Measurements from ENCODE around the gene ATXN7L2.

The ATXN7L2 gene

DNA sequence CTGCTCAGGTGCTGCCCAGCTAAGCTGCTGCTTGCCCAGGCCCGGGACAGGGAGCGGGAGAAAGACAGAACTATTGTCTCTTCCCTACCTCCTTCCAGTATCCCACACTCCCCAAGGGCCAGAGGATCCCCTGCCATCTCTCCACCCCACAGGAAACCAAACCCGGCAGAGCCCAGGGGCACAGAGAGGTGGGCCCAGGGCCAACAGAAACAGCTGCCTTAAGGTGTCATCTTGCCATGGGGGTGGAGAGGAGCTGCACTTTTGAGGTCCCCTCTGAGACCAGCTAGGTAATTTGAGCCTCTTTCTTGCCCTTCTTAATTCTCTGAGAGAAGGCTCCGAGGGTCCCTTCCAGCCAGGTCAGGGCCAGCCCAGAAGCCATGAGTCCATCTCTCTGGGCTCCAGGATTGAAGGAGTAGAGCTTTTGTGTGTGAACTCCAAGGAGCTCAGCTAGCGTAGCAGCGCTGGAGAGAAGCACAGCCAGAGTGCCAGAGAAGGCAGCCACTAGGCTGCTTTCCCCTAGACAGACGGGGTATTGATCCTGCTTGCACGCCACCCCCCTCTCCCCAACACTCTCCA is 46.3 kb downstream of the ATXN7L2 start:
- no peak for DNase-seq

DNA sequence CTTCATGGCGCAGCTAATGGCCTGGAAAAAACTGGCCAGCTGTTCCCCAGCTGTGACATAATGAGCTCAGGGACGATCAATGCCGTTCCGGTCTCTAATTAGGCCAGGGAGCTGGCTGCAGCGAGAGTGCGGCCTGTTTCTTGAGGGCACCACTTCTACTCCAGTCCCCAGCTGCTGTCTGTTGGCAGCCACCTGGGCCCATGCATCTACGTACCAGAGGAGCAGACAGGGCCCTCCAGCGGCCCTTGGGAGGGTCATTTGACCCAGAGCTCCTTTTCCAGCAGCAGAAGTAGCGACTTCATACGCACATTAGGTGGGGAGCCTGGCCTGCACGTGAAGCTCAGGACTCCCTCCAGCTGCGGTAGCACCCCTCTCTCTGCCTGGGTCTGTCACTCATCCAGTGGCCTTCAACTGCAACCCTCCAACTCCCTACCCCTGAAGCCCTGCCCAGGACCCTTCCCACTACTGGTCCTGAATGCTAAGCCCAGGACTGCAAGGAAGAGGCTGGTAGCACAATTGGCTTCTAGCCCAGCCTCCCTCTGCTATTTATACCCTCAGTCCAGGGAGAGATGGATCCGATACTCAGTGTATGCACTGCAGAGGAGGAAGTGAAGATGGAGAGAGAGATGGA is 46.9 kb downstream of the ATXN7L2 start:
- no peak for DNase-seq

- no peak for DNase-seq
Observed at GRCh38 chr1:109531380-109531779, 47.7 kb downstream of the ATXN7L2 start.

GRCh38 chr1:109531826-109532364 is 48.2 kb downstream of the ATXN7L2 start:
- DNase-seq: no peak

GRCh38 chr1:109532365-109533136 is 48.8 kb downstream of the ATXN7L2 start:
- no peak for DNase-seq

- no peak for DNase-seq
Observed at GRCh38 chr1:109534307-109534858, 50.7 kb downstream of the ATXN7L2 start.

DNA sequence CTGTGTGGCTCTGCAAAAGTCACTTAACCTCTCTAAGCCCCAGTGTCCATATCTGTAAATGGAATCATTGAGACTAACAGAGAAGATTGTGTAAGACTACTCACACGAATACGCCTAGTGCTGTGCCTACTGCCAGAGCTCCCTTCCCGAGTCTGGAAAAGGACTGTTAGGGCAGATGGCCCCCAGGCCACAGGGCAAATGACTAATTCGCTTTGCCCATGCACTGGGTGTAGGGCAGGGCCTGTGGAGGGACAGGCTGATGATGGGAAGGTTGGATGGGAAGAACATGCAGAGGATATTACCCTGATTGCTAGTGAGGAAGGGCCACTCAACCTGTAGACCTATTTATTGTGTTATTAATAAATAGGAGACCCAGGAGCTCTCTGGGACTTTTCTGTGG is 51.8 kb downstream of the ATXN7L2 start:
- no peak for DNase-seq

DNA sequence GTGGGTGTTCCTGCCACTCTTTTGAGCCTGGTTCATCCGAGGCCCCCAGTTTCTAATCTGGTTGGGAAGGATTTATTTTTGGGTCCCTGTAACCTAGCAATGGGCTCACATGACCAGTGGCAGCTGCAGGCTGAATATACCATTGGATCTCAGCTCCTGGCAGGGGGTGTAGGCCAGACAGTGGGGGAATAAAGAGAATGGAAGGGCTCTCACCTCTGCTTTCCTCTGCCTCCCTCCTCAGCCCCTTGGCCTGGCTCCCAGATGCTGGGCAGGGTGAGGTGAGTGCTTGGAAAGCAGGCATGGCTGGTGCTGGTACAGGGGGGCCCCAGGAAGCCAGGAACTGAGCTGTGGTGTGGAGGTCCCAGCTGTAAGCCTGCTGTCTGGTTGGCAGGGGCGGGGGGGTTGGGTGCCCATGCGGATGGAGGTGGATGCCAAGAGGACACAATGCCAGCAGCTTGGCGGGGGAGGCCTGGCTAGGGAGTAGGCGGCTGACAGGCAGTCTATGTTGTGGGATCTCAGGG is 52.3 kb downstream of the ATXN7L2 start:
- no peak for DNase-seq

GRCh38 chr1:109537450-109538178 is 53.9 kb downstream of the ATXN7L2 start:
- no peak for DNase-seq

DNA sequence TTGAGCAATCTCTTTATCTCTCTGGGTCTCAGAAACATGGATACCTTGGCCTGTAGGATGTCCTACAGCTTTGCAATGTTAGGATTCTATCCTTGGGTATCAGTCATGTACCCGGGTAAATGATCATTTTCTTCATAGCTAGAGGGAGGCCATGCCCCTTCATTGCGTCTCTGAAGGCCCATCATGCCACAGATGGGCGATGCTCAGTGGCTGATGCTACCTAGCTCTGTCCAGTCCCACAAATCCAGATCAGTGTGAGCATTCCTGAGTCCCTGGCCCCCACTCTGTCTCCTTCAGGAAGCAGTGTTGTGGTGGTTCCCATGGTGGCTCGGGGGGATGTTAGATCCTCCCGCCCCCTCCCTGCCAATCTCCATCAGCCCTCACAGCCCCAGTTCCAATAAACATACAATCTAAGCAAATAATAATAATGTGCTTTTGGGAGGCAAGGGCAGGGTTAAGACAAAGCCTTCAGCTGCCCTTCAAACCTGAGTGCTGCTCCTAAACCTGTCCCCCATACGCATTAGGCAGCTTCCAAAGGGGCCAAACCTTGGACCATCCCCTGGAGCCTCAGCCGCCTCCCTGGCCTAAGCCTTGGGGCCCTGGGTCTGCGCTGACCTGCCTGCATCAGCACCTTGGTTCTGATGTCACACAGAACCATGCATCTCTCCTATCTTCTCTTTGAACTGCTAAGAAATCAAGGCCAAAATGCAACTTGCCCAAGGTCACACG is 55.3 kb downstream of the ATXN7L2 start:
- DNase-seq: no peak

DNA sequence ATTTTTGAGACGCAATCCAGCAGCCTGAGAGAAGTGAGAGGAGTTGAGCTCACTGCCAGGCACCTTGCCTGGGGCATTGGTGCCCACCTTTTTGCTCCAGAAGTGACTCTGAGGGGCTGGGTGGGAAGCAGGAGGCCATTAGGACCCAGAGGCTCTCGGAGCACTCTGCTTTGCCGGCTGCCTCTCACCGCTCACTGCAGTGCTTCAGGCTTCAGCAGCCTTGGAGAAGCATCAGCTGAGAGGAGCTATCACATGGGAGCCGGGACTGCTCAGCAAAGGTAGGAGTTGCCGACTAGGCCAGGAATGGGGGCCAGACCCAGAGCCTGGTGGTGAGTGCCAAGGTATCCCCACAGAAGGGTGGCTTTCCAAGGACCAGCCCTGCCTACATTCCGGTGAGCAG is 56.0 kb downstream of the ATXN7L2 start, which contains the start of gene GPR61:
Gene GPR61 (plus strand): TSS at position 197 of the 400 bp plus-strand sequence. CDS start 3,151 bp downstream, outside the sequence.
- DNase-seq: no peak

- no peak for DNase-seq
Observed at GRCh38 chr1:109541102-109541501, 57.4 kb downstream of the ATXN7L2 start.
